Stimulated activated CD8-positive, alpha-beta memory T cell treated with anti-CD3 and anti-CD28 coated beads, Interleukin-12 subunit alpha, Interleukin-12 subunit beta, amount 100 ng/mL, for 4 hours (primary cell): ENCODE data around the gene DNAH11.

ENCODE experiments used
- DNase-seq: peaks from one replicate; pipeline ENCODE4 v3.0.0-alpha.2; 2020; ENCODE audit warnings: low read depth

Gene DNAH11

GRCh38 chr7:21548491-21548890 is 5.7 kb downstream of the DNAH11 start:
- no peak for DNase-seq

- DNase-seq: no peak
These were observed 7.2 kb downstream of the DNAH11 start for GRCh38 chr7:21550076-21550475.

GRCh38 chr7:21550821-21551531 is 8.1 kb downstream of the DNAH11 start:
- DNase-seq: no peak

- no peak for DNase-seq
These were observed 19.5 kb downstream of the DNAH11 start for GRCh38 chr7:21562385-21562784.

- DNase-seq: no peak
These were observed 22.8 kb downstream of the DNAH11 start for GRCh38 chr7:21565614-21566013.

GRCh38 chr7:21566094-21566493 is 23.3 kb downstream of the DNAH11 start:
- DNase-seq: no peak

- no peak for DNase-seq
These were observed 25.9 kb downstream of the DNAH11 start for GRCh38 chr7:21568762-21569161.

- DNase-seq: no peak
These were observed 29.8 kb downstream of the DNAH11 start for GRCh38 chr7:21572331-21573313.

- no peak for DNase-seq
These were observed 36.7 kb downstream of the DNAH11 start for GRCh38 chr7:21579341-21580072.

GRCh38 chr7:21580073-21580521 is 37.3 kb downstream of the DNAH11 start:
- DNase-seq: no peak

- no peak for DNase-seq
These were observed 42.4 kb downstream of the DNAH11 start for GRCh38 chr7:21585070-21585724.

- DNase-seq: no peak
These were observed 44.4 kb downstream of the DNAH11 start for GRCh38 chr7:21587139-21587784.

GRCh38 chr7:21596801-21597200 is 54.0 kb downstream of the DNAH11 start:
- no peak for DNase-seq

GRCh38 chr7:21603462-21603861 is 60.6 kb downstream of the DNAH11 start:
- no peak for DNase-seq

- no peak for DNase-seq
These were observed 61.3 kb downstream of the DNAH11 start for GRCh38 chr7:21603972-21604749.

- no peak for DNase-seq
These were observed 62.3 kb downstream of the DNAH11 start for GRCh38 chr7:21605008-21605585.

- DNase-seq: no peak
These were observed 65.6 kb downstream of the DNAH11 start for GRCh38 chr7:21608465-21608864.

GRCh38 chr7:21611129-21611528 is 68.3 kb downstream of the DNAH11 start:
- no peak for DNase-seq

- no peak for DNase-seq
These were observed 73.3 kb downstream of the DNAH11 start for GRCh38 chr7:21616091-21616490.

GRCh38 chr7:21616796-21617436 is 74.1 kb downstream of the DNAH11 start:
- no peak for DNase-seq
